Measurements from ENCODE around the gene LCN12.

LCN12 gene

GRCh38 chr9:136927343-136928271 is 24.5 kb upstream of the LCN12 start:
- DNase-seq (ENCODE audit: low spot score), result no peak

GRCh38 chr9:136928591-136928990 is 23.5 kb upstream of the LCN12 start:
- DNase-seq (ENCODE audit: low spot score), result no peak

- DNase-seq (ENCODE audit: low spot score), result no peak
Measured at GRCh38 chr9:136930014-136930413, 22.1 kb upstream of the LCN12 start.

GRCh38 chr9:136931611-136932130 is 20.4 kb upstream of the LCN12 start:
- DNase-seq (ENCODE audit: low spot score), result no peak

- no peak for DNase-seq (ENCODE audit: low spot score)
Measured at GRCh38 chr9:136934277-136934676, 17.8 kb upstream of the LCN12 start.

GRCh38 chr9:136935651-136936050 is 16.4 kb upstream of the LCN12 start:
- no peak for DNase-seq (ENCODE audit: low spot score)

GRCh38 chr9:136936645-136937170 is 15.4 kb upstream of the LCN12 start:
- DNase-seq (ENCODE audit: low spot score), result no peak

- no peak for DNase-seq (ENCODE audit: low spot score)
Measured at GRCh38 chr9:136937186-136938001, 14.7 kb upstream of the LCN12 start.

GRCh38 chr9:136939431-136939995 is 12.6 kb upstream of the LCN12 start:
- DNase-seq (ENCODE audit: low spot score), result no peak

GRCh38 chr9:136939996-136940525 is 12.0 kb upstream of the LCN12 start:
- no peak for DNase-seq (ENCODE audit: low spot score)

GRCh38 chr9:136940526-136941230 is 11.4 kb upstream of the LCN12 start:
- no peak for DNase-seq (ENCODE audit: low spot score)

- no peak for DNase-seq (ENCODE audit: low spot score)
Measured at GRCh38 chr9:136941231-136942111, 10.6 kb upstream of the LCN12 start.

- no peak for DNase-seq (ENCODE audit: low spot score)
Measured at GRCh38 chr9:136942112-136942880, 9.8 kb upstream of the LCN12 start.

GRCh38 chr9:136942881-136943230 is 9.2 kb upstream of the LCN12 start:
- DNase-seq (ENCODE audit: low spot score), result no peak

- DNase-seq (ENCODE audit: low spot score), result no peak
Measured at GRCh38 chr9:136943291-136944211, 8.5 kb upstream of the LCN12 start.

- DNase-seq (ENCODE audit: low spot score), result peak; percentile 91
Measured at GRCh38 chr9:136944212-136944518, 7.9 kb upstream of the LCN12 start.

GRCh38 chr9:136944519-136945332 is 7.3 kb upstream of the LCN12 start, which contains the start of the genes C8G and FBXW5:
Gene C8G, plus strand, starts transcription at chr9:136945243. Its CDS starts 78 bp downstream, at chr9:136945321.
Gene FBXW5, minus strand, starts transcription at chr9:136944738. Its CDS starts 655 bp downstream, at chr9:136944083.
- DNase-seq (ENCODE audit: low spot score), result peak; percentile 100

Measured in AG20443 (cell line).